Fibroblast of peridontal ligament (primary cell): ENCODE results near the gene UNC13B.
"Not testable (repeated sequence)": the region's sequence is repeated elsewhere in the genome, so short reads cannot be mapped to it uniquely, and the experiment has no call there.

ENCODE experiments used
- DNase-seq: peaks from one replicate; pipeline ENCODE4 v3.0.0-alpha.2; 2010; ENCODE audit errors: extremely low read depth

Gene UNC13B

DNA sequence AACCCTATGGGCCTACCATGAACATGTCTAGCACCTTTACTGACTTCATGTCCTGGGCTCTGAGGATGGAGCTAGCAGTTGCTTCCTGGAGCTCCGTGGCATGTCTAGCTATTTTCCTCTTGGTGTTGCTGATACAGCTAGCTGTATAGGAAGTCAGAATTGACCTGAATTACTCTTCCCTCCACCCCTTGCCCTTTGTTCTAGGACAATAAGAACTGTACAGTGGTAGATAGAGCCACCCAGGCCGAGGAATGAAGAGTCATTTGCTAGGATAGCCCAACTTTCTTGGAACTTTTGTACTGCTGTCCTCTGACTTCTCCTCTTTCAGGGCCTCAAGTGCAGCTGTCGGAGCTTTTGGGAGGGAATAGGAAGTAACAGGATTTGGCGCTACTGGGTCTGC, 218.2 kb downstream of the UNC13B start:
- DNase-seq: no peak

DNA sequence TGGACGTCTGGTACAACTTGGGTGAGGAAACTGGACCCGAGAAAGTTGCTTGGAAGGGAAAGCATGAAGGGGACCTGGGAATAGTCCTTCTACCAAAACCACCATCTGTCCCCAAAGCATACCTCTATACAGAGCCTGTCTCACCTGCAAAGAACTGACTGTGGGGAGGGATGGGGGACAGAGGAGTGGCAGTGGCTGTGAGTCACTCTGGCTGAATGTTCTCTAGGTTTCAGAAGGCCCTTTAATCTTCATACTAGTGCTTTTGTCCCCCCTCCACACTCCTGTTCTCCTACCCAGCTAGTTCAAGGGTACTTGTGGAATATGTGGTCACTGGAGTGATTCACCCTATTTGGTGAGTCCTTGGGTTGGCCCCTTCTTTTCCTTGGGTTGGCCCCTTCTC, 218.8 kb downstream of the UNC13B start:
- DNase-seq: no peak

DNA sequence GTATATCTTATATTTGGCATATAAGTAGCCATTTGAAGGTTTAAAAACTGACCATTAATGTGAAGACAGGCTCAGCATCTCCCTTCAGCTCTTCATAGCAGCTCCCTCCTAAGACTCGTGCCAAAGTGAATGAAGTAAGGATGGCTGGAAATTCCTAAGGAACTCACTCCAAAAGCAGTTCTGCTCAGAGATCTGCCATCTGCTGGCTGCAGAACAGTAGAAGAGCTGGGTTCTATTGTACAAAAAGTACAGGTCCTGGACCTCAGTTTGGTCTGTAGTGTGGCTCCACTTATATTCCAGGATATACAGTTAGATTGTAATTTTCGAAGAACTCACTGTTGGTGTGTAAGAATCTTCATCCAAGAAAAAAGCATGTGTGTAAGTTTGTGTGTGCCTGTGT, 223.2 kb downstream of the UNC13B start:
- DNase-seq: peak; percentile 91

DNA sequence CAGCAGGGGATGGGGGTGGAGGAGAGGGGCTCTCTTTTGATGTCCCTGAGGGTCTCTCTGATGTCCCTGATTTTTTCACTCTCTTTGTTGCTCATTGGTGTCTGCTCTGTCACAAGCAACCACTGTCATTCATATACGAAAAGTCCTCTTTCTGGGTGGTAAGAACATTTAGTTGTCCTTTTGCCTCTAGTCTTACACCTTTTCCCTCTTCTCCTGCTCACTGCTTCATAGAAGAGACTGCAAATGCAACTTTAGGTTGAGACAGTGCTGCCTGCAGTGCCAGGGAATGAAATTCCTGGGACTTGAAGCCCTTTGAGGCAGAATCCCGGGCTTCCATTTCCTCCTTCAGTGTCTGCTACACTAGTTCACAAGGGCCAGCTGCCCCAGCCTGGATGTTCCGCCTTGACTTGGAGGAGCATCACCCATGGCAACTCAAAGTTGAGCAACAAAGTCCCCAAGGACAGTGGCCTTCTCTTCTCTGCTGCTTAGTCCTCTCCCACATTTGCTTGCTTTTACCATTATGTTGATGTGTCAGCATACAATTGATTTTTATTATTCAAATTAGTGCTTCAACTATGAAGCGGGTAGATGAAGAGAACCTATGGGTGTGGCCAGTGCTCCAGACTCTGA, 233.4 kb downstream of the UNC13B start:
- no peak for DNase-seq

DNA sequence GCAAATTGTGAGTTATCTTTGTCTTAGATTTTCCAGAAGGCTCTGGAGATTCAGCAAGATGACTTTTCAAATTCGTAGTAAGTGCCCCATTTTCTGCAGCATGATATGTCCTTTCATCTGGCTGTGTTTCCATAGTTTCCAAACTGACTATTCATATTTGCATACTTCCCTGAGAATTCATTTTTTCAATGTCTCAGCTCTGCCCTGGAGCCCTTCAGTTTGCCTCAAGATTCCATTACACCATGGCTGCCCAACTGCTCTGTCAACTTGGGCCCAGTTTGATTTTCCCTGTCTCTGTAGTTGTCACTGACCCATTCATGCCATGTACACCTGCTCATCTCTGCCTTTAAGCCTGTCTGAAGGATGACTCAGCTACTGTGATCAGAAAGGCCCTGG, 233.9 kb downstream of the UNC13B start:
- no peak for DNase-seq

DNA sequence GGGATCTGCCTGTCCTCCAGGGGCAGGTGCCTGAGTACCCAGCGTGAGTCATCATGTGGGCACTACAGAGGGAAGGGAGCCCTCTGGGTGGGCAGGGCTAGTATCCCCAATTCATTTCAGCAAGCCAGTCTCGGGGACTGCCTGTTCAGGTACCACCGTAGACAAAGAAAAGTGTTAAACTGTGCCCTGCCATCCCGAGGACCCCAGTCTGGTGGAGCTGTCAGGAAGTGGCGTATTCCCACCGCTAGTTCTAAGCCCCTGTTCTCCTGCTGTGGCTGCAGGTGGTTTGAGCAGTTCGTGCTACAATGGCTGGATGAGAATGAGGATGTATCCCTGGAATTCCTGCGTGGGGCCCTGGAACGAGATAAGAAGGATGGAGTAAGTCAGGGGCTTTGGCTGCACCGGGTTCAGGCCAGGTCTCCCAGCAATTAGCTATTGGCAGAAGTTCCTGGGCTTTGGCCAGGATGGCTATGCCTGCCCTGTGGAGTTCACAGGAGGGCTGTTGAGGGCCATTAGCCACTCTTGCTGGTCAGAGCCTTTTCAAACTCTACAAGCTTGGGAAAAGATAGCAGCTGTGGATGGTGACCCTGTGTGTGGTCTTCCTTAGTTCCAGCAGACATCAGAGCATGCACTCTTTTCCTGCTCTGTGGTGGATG, 234.9 kb downstream of the UNC13B start:
- no peak for DNase-seq

DNA sequence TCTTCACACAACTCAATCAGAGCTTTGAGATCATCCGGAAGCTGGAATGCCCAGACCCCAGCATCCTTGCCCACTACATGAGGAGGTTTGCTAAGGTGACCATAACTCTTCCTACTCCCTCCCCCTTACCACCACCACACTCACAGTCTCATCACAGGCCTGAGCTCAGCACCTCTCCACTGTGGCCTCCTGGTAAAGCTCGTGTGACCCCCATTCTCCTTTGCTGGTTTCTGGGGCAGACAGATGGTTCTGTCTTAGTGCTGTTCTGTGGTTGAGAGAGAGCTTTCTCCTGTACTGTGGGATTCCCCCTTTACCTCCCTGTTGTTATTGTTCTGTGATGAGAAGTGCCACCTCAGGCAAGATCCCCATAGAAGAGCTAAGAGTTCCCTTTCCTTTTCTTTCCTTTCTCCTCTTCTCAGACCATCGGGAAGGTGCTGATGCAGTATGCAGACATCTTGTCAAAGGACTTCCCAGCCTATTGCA, 235.4 kb downstream of the UNC13B start:
- DNase-seq: no peak

DNA sequence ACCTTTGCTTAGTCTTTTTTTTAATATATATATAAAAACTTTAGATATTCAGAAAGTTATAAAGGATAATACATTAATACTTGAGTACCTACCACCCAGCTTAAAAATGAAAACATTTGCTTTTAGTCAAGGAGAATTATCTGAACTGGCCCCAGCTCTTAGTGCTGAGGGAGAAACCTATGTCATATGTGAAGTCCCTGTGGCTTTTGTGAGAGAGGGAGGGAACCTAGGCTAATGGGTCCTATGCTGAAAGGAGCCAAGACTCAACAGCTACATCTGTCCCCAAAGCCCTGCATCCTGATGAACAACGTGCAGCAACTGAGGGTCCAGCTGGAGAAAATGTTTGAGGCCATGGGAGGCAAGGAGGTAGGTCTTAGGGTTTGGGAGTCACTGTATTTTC, 236.1 kb downstream of the UNC13B start:
- no peak for DNase-seq

DNA sequence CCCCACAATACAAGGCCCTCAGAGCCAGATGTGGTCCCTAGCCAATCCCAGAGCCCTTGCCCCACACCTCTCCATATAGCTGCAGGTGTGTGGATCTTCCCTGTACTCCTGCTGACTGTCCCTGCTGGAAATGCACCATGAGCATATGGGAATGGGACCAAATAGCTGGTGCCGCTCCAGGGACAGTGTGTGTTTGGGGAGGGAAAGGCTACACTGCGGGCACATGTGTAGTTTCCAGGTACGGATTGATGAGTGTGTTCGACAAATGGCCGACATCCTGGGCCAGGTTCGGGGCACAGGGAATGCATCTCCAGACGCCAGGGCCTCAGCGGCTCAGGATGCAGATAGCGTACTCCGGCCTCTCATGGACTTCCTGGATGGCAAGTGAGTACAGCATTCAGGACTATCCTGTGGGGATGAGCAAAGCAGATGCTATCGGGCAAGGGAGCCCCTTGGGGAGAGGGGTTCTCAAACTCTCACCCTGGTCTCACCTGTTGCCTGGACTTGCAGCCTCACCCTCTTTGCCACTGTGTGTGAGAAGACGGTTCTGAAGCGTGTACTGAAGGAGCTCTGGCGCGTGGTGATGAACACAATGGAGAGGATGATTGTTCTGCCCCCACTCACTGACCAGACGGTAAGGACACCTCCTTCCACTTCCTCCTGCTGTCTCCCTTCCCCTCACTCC, 237.0 kb downstream of the UNC13B start:
- DNase-seq: no peak

DNA sequence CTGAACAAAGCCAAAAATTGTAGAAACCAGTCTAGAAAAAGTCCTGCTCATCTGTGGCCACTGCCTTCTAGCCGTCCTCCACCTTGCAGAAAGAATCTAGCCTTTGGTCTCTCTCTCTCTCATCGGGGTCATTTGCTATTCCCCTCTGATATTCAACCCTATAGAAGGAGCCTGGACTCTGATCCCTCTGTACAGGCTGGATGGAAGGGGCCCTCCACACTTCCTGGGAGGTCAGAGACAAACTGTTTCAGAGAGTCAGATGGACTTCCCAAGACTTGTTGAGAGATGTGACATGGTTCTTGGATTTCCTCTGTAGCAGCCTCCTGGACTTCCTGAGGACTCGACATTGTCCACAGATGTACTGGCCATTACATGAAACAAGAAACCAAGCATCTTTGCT, 243.1 kb downstream of the UNC13B start:
- DNase-seq: no peak

DNA sequence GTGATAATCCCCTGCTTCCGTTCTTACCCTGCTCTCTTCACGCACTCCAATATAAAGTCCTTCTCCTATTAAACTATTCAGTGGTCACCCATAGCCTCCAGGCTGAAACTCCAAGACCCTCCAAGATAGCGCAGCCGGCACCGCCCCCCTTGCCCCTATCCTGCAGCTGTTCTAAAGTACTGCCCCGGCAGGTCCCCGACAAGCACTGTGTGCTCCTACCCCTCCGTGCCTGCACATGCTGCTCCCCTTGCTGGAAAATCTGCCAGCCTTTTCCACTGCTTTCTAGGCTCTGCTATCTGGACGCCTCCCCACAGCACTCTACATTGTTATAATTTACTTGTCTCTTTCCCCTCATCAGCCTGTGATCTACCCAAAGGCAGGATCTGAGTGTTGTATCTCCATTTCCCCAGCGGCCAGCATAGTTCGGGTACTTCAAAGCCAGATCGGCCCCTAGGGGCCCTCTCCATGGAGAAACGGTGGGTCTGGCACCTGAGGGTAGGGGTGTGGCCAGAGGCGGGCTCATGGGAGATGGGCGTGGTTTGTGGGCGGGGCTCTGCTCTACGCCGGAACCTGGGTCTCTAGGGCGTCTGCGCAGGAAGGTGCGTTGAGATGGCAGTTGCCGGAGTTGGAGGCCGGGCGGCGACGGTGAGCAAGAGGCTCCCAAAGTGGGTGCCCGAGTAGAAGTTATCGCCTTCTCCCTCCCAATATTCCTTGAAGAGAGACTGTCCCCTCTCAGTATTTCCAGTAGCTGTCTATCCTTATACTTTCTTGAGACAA, 244.6 kb downstream of the UNC13B start:
- DNase-seq: no peak

DNA sequence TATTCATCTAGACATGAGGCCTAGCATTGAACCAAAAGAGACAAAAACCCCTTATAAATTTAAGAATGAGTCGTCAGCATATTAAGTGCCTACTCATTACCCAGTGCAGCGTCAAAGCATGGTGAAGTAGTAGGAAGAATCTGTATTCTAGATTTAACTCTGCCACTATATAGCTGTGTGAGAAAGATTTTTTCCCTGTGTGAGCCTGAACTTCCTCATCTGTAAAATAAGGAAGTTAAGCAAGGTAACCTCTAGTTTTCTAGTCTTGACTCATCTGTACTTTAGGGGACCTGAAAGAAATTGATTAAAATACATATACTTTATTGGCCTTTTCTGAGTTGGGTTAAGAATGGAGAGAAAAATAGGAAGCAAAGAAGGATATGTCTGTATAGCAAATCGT, 246.0 kb downstream of the UNC13B start:
- DNase-seq: no peak

DNA sequence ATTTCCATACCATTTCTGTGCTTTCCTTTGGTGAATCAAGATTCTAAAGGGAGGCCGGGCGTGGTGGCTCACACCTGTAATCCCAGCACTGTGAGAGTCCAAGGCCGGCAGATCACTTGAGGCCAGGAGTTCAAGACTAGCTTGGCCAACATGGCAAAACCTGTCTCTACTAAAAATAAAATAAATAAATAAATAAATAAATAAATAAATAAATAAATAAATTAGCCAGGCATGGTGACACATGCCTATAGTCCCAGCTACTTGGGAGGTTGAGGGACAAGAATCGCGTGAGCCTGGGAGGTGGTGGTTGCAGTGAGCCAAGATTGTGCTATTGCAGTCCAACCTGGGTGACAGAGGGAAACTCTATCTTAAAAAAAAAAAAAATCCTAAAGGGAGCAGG, 247.6 kb downstream of the UNC13B start:
- not testable (repeated sequence) for DNase-seq

DNA sequence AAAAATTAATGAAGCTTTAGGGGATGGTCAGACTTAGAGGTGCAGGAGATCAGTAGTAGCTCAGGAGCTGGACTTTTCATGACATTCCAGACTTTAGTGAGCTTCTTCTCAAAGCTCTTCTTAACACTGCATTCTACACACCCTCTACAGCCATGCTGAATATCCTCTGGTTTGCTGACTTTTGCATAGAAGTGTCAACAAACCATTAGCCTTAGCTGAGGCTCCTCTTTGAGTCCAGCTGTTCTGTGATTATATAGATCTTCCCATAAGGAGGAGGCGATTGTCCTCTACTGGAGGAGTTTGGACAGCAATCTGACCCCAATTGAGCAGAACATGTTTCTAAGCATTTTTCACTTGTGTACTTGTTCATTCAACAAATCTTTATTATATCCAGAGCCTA, 253.1 kb downstream of the UNC13B start:
- no peak for DNase-seq

DNA sequence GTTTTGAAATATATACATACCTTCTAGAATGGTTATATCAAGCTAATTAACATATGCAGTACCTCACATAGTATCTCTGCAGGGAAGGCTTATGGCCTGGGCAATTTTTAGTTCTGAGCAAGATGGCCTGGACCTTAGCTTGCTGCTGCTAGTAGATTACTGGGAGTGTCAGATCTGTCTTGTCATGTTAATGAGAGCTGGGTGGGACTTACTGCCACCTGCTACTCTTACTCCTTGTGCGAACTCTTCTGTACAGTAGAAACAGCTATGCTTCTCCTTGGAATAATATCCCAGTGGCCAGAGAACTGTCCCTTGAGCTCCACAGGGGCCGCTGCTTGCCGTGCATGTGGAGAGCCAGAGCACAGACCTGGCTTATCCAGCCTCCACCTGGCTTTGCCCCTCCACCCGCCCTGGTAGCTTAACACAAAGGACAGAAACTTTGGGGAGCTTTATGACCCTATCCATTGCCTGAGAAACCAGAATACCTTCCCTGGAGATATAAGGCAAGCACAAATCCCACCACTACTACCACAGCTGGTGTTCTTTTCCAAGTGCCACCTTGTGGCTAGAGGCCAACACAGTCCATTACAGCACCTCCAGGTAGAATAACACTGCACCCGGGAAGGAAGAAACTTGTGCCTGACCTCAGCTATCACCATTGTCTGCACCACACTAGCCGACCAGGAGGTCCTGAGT, 253.7 kb downstream of the UNC13B start:
- DNase-seq: no peak

DNA sequence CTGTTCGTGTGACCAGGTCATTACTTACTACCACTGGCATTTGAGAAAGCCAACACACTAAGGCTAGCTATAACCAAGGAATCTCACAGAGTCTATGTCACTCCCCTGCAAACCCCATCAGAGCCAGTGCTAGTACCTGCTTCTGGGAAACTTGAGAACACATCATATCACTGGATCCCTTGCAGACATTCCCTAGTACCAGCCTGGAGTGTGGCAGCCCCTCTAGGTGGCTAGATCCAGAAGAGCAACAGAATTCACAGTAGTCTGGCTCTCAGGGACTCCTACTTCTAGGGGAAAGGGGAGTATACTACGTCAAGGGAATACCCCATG, 254.3 kb downstream of the UNC13B start:
- DNase-seq: no peak

DNA sequence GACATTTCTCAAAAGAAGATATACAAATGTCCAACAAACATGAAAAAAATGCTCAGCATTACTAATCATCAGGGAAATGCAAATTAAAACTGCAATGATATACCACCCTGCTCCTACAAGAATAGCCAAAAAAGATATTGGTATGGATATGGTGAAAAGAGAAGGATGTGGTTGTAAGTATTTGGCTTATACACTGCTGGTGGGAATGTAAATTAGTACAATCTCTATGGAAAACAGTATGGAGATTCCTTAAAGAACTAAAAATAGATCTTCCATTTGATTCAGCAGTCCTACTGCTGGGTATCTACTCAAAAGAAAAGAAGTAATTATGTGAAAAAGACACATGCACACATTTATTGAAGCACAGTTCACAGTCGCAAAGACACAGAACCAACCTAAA, 260.5 kb downstream of the UNC13B start:
- no peak for DNase-seq

DNA sequence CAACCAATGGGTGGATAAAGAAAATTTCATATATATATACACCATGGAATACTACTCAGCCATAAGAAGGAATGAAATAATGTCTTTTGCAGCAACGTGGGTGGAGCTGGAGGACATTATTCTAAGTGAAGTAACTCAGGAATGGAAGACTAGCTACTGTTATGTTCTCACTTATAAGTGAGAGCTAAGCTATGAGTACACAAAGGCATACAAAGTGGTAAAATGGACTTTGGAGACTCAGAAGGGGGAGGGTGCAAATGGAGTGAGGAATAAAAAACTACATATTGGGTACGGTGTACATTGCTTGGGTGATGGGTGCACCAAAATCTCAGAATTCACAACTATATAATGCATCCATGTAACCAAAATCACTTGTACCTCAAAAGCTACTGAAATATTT, 260.9 kb downstream of the UNC13B start:
- DNase-seq: no peak

DNA sequence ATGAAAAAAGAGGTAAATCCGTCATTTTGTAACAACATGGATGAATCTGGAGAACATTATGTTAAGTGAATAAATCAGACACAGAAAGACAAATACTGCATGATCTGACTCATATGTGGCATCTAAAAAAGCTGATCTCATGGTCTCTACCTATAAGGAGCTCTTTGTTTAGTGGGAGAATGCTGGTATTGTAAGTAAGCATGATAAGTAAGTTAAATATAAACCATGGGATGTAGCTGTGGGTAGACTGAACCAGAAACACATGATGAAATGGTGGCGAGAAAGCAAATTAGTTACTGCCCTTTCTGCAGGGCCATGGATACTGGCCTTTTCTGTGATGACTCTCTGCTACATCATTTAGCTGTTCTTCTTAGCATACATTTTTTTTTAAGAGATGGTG, 261.7 kb downstream of the UNC13B start:
- DNase-seq: peak; percentile 13

DNA sequence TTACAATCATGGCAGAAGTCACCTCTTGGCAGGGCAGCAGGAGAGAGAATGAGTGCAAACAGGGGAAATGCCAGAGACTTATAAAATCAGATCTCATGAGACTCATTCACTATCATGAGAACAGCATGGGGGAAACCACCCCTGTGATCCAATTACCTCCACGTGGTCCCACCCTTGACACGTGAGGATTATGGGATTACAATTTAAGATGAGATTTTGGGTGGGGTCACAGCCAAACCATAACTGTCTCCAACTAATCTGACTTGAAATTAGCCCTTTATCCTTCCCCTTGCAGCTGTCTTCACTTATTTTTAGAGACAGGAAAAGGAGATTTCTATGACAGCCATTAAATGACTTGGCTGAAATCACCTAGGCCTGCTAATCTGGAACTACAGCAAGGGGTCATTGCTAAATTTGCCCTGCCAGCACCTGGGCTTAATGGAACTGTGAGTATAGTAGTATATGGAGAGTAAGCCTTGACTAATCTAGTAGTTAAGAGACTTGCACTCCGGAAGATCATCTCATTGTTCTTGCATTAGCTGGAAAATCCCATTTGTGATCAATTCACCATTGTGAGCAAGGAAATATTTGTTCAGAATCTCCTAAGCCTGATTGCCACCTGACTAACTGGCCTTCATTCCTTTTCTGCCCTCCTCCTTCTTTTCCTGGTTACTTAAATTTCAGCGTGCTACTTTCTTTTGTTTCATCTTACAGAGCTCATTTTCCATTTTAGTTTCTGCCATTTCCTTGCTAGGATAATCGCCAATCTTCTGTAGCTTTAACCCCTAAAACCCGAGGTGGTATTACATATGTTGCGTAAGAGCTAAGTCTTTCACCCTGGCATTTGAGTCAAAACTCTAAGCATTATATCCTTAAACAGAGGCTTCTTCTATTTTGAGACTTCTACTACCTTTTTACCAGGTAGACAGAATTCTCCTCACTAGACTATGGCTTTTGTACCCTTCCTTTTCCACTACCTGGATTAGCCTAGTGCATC, 262.8 kb downstream of the UNC13B start:
- DNase-seq: no peak

DNA sequence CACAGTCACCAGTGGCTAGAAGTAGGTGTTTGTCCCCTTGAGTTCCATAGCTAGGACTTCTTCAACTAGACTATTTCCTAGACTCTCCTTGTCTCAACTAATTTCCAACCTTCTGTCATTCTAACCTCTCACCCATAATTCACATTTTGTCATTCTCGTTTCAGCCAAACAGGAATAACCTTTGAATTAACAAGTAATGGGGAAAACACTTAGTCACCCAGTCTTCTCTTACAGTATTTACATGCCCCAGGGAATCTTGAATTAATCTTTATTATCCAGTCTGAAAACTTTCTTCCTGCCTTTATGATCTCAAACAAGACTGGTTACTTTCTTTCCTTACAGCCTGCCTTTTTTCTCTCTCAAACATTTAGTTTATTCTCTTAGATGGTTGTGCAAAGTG, 264.8 kb downstream of the UNC13B start:
- DNase-seq: no peak
